ENCODE data around the gene SYT6.

- TF ChIP-seq EZH2 (IDR thresholded peaks at IDR 0.05; ENCODE audit: low read length, missing control alignments) (no peak), CTCF (conservative IDR thresholded peaks at IDR 0.05 in 1 of 2, IDR thresholded peaks at IDR 0.05 in 1 of 2; ENCODE audit: low read depth in 1 of 2, low read length in 2 of 2) (no peak)
Measured at GRCh38 chr1:114169509-114169908, 15.8 kb upstream of the SYT6 start.
